GM04503 (cell line): ENCODE measurements around the gene MAFF.
"Not testable (repeated sequence)": the region's sequence is repeated elsewhere in the genome, so short reads cannot be mapped to it uniquely, and the experiment has no call there.

Source experiments
- DNase-seq: peaks from one replicate; pipeline ENCODE4 v3.0.0-alpha.2; 2012; ENCODE audit warnings: low read depth

The MAFF gene

GRCh38 chr22:38177926-38178604 is 23.7 kb upstream of the MAFF start:
- DNase-seq, result peak; percentile 88

GRCh38 chr22:38178605-38178937 is 23.2 kb upstream of the MAFF start:
- DNase-seq, result not testable (repeated sequence)

DNA sequence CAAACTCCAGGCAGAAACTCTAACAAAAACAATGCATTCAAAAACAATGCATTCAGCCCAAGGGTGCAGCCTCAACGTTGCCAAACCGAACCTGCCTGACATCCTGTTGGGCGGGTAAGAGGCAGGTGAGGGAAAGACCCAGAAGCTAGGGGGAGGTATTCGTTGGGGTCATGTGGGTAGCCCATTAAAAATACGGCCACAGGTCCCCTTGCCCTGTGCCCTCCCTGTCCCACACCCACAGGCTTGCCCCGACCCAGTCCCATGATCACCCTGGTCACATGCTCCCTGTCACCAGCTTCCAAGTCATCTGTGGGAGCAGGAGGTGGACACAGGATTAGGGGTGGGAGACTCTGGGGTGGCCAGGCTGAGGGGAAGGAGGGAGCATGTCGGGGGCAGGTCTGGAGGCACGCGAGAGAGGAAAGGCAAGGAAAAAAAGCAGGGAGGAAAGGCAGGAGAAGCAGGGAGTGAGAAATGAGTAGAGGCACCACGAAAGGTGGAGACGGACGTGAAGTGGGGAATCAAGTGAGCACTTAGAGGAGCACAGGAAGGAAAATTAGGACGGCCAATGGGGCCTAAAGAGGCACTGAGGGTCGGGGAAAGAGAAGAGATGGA is 20.8 kb upstream of the MAFF start:
- DNase-seq, result no peak

GRCh38 chr22:38181453-38182200 is 20.2 kb upstream of the MAFF start, which contains the start of gene PLA2G6:
TSS of gene PLA2G6 (minus strand) at chr22:38181830. CDS start at chr22:38169426, 12,404 bp downstream.
- peak; percentile 91 for DNase-seq

GRCh38 chr22:38184788-38185187 is 17.0 kb upstream of the MAFF start:
- no peak for DNase-seq

DNA sequence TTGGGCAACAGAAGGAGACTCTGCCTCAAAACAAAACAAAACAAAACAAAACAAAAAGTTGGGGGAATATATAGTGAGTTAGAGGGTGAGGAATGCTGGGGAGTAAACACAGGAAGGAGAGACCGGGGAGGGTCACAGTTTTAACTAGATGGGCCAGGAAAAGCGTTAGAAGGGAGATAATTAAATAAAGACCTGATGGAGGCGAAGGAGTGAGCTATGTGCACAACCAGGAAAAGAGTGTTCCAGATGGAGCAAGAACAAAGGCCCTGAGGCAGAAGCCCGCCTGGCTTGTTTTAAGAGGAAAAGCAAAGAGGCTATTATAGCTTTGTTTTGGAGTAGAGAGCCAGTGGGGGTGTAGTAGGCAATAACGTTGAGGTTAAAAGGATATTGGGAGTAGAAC is 15.4 kb upstream of the MAFF start:
- DNase-seq, result no peak

GRCh38 chr22:38187413-38188212 is 14.2 kb upstream of the MAFF start:
- no peak for DNase-seq

DNA sequence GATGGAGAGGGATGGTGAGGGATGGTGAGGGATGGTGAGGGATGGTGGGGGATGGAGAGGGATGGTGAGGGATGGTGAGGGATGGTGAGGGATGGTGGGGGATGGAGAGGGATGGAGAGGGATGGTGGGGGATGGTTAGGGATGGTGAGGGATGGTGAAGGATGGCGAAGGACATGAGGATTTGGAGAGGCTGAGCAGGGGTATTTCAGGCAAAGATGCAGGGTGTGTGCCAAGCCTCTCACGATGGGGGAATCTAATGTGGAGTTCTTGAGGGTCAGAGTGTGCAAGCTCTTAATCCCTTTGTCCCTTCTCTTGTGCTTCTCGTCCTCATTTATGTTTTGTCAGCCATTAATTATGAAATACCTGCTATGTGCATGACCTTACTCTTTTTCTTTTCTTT is 12.7 kb upstream of the MAFF start:
- no peak for DNase-seq

DNA sequence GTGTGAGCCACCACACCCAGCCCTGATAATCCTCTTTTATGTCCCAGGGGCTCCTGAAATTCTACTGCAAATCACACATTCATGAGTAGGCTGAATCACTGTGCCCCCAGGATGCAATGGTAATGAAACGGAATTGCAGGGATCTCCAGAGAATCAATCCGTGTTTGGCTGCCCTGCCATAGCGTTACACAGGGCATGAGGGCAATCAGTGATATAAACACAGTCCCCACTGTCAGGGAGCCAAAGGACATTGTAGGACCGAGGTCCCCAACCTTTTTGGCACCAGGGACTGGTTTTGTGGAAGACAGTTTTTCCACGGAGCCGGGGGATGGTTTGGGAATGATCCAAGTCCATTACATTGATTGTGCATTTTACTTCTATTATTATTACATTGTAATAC is 11.2 kb upstream of the MAFF start:
- no peak for DNase-seq

DNA sequence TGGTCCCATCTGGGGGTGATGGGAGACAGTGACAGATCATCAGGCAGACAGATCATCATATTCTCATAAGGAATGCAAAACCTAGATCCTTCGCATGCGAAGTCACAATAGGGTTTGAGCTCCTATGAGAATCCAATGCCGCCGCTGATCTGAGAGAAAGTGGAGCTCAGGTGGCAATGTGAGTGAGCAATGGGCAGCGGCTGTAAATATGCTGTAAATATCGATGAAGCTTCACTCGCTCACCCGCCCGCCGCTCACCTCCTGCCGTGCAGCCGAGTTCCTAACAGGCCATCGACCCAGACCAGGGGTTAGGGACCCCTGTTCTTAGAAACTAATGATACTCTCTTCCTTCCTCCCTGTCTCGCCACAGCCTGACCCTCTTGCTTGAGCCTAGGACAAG is 10.7 kb upstream of the MAFF start:
- DNase-seq, result no peak

GRCh38 chr22:38191731-38192474 is 9.9 kb upstream of the MAFF start:
- no peak for DNase-seq

DNA sequence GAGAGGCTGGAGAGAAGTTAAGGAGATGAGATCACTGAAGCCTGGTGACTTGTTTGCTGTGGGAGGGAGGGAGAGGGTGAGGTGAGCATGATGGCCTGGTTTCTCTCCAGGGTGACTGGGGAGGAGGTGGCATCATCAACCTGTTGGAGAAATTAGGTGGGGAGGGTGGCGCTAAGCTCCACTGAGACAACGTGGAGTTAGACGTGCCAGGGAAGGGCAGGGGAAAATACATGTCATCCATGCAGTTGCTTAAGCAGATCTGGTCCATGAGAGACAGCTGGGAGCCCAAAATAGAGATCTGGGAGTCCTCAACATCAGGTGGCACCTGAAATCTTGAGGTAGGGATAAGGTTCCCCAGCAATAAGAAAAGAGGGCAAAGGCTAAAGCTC is 9.3 kb upstream of the MAFF start:
- no peak for DNase-seq

DNA sequence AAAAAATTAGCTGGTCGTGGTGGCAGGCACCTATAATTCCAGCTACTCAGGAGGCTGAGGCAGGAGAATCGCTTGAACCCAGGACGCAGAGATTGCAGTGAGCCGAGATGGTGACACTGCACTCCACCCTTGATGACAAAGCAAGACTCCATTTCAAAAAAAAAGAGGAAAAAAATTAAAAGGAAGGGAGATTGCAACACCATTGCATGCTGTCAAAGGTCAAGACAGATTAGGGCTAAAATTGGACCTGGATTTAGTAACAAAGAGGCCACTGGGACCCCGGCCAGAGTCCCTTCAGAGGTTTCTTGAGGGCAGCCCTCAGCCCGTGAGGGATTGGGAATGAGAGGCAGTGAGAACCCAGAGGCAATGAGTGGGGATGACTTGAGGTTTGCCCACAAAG is 8.2 kb upstream of the MAFF start:
- DNase-seq, result no peak

- DNase-seq, result no peak
Observed at GRCh38 chr22:38196791-38197419, 4.9 kb upstream of the MAFF start.

- no peak for DNase-seq
Observed at GRCh38 chr22:38199826-38200559, 1.8 kb upstream of the MAFF start.

- no peak for DNase-seq
Observed at GRCh38 chr22:38201371-38201710, 453 bp upstream of the MAFF start.

DNA sequence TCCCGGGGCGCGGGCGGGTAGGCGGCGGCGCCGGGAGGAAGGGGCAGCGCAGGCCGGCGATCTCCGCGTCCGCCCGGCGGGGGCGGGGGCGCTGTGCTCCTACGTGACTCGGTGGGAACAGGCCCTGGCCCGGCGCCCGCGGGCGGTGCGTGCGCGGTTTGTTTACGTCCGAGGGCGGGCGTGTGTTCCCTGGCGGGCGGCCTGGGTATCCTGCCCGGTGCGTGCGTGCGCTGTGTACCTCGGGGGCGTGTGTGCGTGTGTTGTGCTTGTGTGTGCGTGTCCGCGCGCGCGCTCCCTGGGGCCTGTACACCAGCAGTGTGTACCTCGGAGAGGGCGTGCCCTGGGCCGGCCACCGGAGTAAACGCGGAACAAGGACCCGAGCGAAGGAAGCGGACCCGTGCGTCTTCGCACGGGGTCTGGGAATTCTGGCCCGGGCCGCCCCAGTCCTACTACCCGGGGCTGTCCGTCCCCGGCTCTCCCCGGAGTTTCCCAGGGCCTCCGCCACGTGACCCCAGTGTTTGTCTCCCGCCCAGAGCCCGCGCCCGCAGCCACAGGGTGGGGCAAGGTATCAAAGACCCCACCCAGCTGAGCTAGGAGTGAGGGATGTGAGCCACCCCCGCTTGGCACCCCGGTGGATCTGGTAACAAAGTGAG is 769 bp downstream of the MAFF start:
- DNase-seq, result no peak

DNA sequence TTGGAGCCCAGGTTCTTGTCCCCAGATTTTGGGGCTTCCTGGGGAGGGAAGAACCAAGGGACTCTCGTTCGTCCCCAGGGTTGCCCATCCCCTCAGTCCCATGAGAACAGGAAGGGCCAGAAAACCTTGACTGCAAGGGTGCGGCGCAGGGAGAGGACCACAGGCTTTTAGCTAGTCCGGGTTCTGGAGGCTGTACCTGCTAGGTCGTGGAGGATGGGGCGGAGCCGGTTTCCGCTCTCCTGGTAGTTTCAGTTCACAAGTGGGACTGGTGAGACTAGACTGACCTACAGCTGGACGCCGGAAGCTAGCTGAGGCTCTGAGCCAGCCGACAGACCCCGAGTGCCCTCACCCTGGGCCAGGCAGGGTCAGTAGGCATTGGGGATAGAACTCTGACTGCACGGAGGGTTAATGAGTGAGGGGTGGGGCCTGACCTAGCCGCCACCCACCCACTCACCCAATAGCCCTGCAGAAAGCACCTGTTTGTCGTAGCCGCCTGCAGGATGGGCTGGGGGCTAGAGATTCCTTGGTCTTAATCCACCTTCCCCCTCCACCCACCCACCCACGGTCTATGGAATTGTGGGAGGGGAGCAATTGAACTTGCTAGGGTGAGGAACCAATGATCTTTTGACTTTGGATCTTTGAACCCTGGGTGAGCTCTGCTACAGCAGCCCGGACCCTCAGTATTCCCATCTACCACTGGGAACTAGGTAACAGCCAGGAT is 1.5 kb downstream of the MAFF start:
- no peak for DNase-seq

DNA sequence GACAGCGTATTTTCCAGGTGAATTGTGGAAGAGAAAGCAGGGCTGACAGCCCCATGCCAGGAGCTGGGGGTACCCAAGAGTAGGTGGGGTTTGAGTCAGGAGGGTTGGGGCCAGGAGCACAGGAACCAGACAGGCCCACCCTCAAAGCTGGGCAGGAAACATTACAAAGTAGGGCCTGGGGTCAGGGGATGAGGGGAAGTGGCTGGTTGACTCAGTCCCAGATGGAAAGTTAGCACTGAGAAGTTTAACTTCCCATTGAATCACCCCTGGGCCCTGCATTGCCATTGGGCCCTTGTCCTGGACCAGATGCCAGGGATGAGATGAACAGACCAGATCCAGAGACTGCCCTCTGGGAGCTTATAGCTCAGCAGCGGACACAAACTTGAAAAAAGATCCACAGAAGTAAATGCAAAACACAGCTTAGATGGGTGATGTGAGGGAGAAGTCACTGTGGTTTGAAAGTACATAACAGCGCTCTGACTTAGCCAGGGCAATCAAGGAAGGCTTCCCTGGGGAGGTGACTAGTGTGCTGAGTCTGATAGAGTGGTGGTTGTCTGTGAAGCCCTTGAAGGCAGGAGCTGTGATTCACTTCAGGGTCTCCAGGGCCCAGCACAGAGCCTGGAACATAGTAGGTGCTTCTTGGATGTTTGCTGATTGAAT is 2.2 kb downstream of the MAFF start:
- DNase-seq, result no peak
